ENCODE measurements around the gene ETV2.

- TF ChIP-seq CTCF (IDR thresholded peaks at IDR 0.05; ENCODE audit: insufficient read depth, low read depth, low read length), result peak; percentile 21
- no peak for TF ChIP-seq EZH2 (IDR thresholded peaks at IDR 0.05; ENCODE audit: insufficient read depth, low read length)
Observed at GRCh38 chr19:35657904-35658700, 16.6 kb downstream of the ETV2 start.
